ENCODE measurements around the gene GLI1.
"Not testable (repeated sequence)": the region's sequence is repeated elsewhere in the genome, so short reads cannot be mapped to it uniquely, and the experiment has no call there.

DNA sequence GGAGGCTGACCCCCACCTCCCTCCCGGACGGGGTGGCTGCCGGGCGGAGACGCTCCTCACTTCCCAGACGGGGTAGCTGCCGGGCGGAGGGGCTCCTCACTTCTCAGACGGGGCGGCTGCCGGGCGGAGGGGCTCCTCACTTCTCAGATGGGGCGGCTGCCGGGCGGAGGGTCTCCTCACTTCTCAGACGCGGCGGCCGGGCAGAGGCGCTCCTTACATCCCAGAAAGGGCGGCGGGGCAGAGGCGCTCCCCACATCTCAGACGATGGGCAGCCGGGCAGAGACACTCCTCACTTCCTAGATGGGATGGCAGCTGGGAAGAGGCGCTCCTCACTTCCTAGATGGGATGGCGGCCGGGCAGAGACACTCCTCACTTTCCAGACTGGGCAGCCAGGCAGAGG, 48.2 kb downstream of the GLI1 start:
- TF ChIP-seq CTCF (conservative IDR thresholded peaks at IDR 0.05; ENCODE audit: low read length); EZH2phosphoT487 (IDR thresholded peaks at IDR 0.05; ENCODE audit: borderline replicate concordance, low read depth, low read length): not testable (repeated sequence)
